Measurements from ENCODE around the gene ZNF69.
"Not testable (repeated sequence)": the region's sequence is repeated elsewhere in the genome, so short reads cannot be mapped to it uniquely, and the experiment has no call there.

- not testable (repeated sequence) for TF ChIP-seq REST (IDR thresholded peaks at IDR 0.05; ENCODE audit: insufficient replicate concordance, low read depth); SPI1 (IDR thresholded peaks at IDR 0.05; ENCODE audit: borderline replicate concordance, low read depth)
- TF ChIP-seq, protein P1, sequence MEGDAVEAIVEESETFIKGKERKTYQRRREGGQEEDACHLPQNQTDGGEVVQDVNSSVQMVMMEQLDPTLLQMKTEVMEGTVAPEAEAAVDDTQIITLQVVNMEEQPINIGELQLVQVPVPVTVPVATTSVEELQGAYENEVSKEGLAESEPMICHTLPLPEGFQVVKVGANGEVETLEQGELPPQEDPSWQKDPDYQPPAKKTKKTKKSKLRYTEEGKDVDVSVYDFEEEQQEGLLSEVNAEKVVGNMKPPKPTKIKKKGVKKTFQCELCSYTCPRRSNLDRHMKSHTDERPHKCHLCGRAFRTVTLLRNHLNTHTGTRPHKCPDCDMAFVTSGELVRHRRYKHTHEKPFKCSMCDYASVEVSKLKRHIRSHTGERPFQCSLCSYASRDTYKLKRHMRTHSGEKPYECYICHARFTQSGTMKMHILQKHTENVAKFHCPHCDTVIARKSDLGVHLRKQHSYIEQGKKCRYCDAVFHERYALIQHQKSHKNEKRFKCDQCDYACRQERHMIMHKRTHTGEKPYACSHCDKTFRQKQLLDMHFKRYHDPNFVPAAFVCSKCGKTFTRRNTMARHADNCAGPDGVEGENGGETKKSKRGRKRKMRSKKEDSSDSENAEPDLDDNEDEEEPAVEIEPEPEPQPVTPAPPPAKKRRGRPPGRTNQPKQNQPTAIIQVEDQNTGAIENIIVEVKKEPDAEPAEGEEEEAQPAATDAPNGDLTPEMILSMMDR (IDR thresholded peaks at IDR 0.05; ENCODE audit: insufficient read depth, low read length) = not testable (repeated sequence)
- TF ChIP-seq POLR2AphosphoS5 (IDR thresholded peaks at IDR 0.05; ENCODE audit: low read depth) = peak; percentile 42; the same call in 1 of the 2 replicates
Measured at GRCh38 chr19:11949614-11950080, 62.1 kb downstream of the ZNF69 start.
